MM.1S (cell line): ENCODE measurements around the gene DDX31.

Experiments
- DNase-seq: peaks from one replicate; pipeline ENCODE4 v3.0.0-alpha.2; 2015
- H2AFZ ChIP-seq: fragments of 300-600 bp; sonication (generic); 2 replicates; pipeline ENCODE4 v1.6.0; 2016; ENCODE audit warnings: antibody characterized with exemption, low read length
- H3F3A ChIP-seq: fragments of 300-600 bp; sonication (generic); 2 replicates; pipeline ENCODE4 v1.6.1; 2016; ENCODE audit warnings: mild to moderate bottlenecking, antibody characterized with exemption, low read length, moderate library complexity, mixed read lengths; ENCODE audit not compliant: insufficient read depth
- H3K27ac ChIP-seq: fragments of 300-600 bp; sonication (generic); 2 replicates; pipeline ENCODE4 v1.5.1; 2016; ENCODE audit warnings: mild to moderate bottlenecking, low read length
- H3K27me3 ChIP-seq: fragments of 300-600 bp; sonication (generic); replicated peaks from 2 replicates; pipeline ENCODE4 v1.6.0; 2016; ENCODE audit warnings: low read length; ENCODE audit not compliant: insufficient read depth
- H3K36me3 ChIP-seq: fragments of 300-600 bp; sonication (generic); replicated peaks from 2 replicates; pipeline ENCODE4 v1.6.1; 2016; ENCODE audit warnings: mild to moderate bottlenecking, low read length, mixed read lengths; ENCODE audit not compliant: insufficient read depth
- H3K4me1 ChIP-seq: fragments of 300-600 bp; sonication (generic); 2 replicates; pipeline ENCODE4 v1.6.1; 2016; ENCODE audit warnings: low read length, mixed read lengths
- H3K4me2 ChIP-seq: fragments of 300-600 bp; sonication (generic); 2 replicates; pipeline ENCODE4 v1.6.0; 2016; ENCODE audit warnings: low read depth, low read length
- H3K4me3 ChIP-seq: fragments of 300-600 bp; sonication (generic); 2 replicates; pipeline ENCODE4 v1.5.1; 2016; ENCODE audit warnings: low read length, mixed read lengths
- H3K79me2 ChIP-seq: fragments of 300-600 bp; sonication (generic); 2 replicates; pipeline ENCODE4 v1.6.1; 2016; ENCODE audit warnings: mixed run types, low read length, mixed read lengths
- H3K9ac ChIP-seq: fragments of 300-600 bp; sonication (generic); 2 replicates; pipeline ENCODE4 v1.6.1; 2016; ENCODE audit warnings: low read length, mixed read lengths
- H3K9me2 ChIP-seq: fragments of 300-600 bp; sonication (generic); replicated peaks from 2 replicates; pipeline ENCODE4 v1.6.1; 2016; ENCODE audit warnings: mild to moderate bottlenecking, low read length, mixed read lengths; ENCODE audit not compliant: insufficient read depth
- H3K9me3 ChIP-seq: fragments of 300-600 bp; sonication (generic); replicated peaks from 2 replicates; pipeline ENCODE4 v1.6.1; 2016; ENCODE audit warnings: mild to moderate bottlenecking, low read length, mixed read lengths; ENCODE audit not compliant: insufficient read depth
- H4K20me1 ChIP-seq: fragments of 300-600 bp; sonication (generic); 2 replicates; pipeline ENCODE4 v1.6.1; 2016; ENCODE audit warnings: mild to moderate bottlenecking, low read length, moderate library complexity, mixed read lengths; ENCODE audit not compliant: insufficient read depth
- CTCF ChIP-seq: fragments of 300-600 bp; sonication (generic); IDR thresholded peaks from 2 replicates; pipeline ENCODE4 v1.5.1; 2016; ENCODE audit warnings: antibody characterized with exemption, low read length, mixed read lengths
- EZH2 ChIP-seq: fragments of 300-600 bp; sonication (generic); optimal IDR thresholded peaks from 2 replicates; pipeline ENCODE3; 2017; ENCODE audit warnings: low read depth, mild to moderate bottlenecking, antibody characterized with exemption, low read length, mixed read lengths
- EZH2phosphoT487 ChIP-seq: fragments of 300-600 bp; sonication (generic); IDR thresholded peaks from 2 replicates; pipeline ENCODE4 v1.6.1; 2018; ENCODE audit warnings: antibody characterized with exemption, low read length

Gene DDX31

GRCh38 chr9:132627106-132627505 lies 42.7 kb downstream of the DDX31 start:
- TF ChIP-seq CTCF (no peak), EZH2 (no peak), EZH2phosphoT487 (no peak)
- no peaks in the 10 kb centered on the region for H3K79me2 ChIP-seq
- H3K36me3 ChIP-seq: no peaks in the 10 kb centered on the region; the same call in 1 of the 2 replicates
- H3K9me2 ChIP-seq: no peaks in the 10 kb centered on the region
- H2AFZ ChIP-seq: no peak overlapping the region
- no peaks in the 10 kb centered on the region for H3K9me3 ChIP-seq
- H3K27me3 ChIP-seq: no peaks in the 10 kb centered on the region
- no peak overlapping the region for H3K9ac ChIP-seq
- H4K20me1 ChIP-seq: no peaks in the 10 kb centered on the region
- no peak overlapping the region for H3K27ac ChIP-seq
- no peaks in the 10 kb centered on the region for H3F3A ChIP-seq
- no peak for DNase-seq
- no peaks in the 10 kb centered on the region for H3K4me1 ChIP-seq
- H3K4me2 ChIP-seq: no peak overlapping the region
- no peak overlapping the region for H3K4me3 ChIP-seq

GRCh38 chr9:132626285-132626684 lies 43.5 kb downstream of the DDX31 start:
- no peak overlapping the region for H3K4me2 ChIP-seq
- H3K9ac ChIP-seq: no peak overlapping the region
- H3K36me3 ChIP-seq: no peaks in the 10 kb centered on the region; the same call in 1 of the 2 replicates
- TF ChIP-seq EZH2phosphoT487 (no peak), EZH2 (no peak), CTCF (no peak)
- no peaks in the 10 kb centered on the region for H3K9me2 ChIP-seq
- H3K27ac ChIP-seq: no peak overlapping the region
- H4K20me1 ChIP-seq: no peaks in the 10 kb centered on the region
- H3K79me2 ChIP-seq: no peaks in the 10 kb centered on the region
- H3K4me3 ChIP-seq: no peak overlapping the region
- no peaks in the 10 kb centered on the region for H3K27me3 ChIP-seq
- H2AFZ ChIP-seq: no peak overlapping the region
- no peak for DNase-seq
- no peaks in the 10 kb centered on the region for H3K9me3 ChIP-seq
- H3K4me1 ChIP-seq: no peaks in the 10 kb centered on the region
- H3F3A ChIP-seq: no peaks in the 10 kb centered on the region

- Histone ChIP-seq H4K20me1 (no peaks in the 10 kb centered on the region), H3K27me3 (no peaks in the 10 kb centered on the region), H3K79me2 (no peaks in the 10 kb centered on the region), H3K4me1 (no peaks in the 10 kb centered on the region), H3K9ac (no peak overlapping the region), H3K27ac (no peak overlapping the region), H2AFZ (no peak overlapping the region), H3K9me2 (no peaks in the 10 kb centered on the region), H3K36me3 (no peaks in the 10 kb centered on the region), H3K9me3 (no peaks in the 10 kb centered on the region), H3K4me3 (no peak overlapping the region), H3K4me2 (no peak overlapping the region), H3F3A (no peaks in the 10 kb centered on the region)
- TF ChIP-seq CTCF (no peak), EZH2 (no peak), EZH2phosphoT487 (no peak)
- no peak for DNase-seq
Measured at GRCh38 chr9:132622159-132622558, 47.6 kb downstream of the DDX31 start.
